ENCODE measurements around the gene DNER. TPM values are rescaled to one million over a fixed set of nuclear protein-coding genes. Genes with fewer than 3 reads are reported as not detected.

The DNER gene
- total and polyA plus RNA-seq, 10 of the 15 experiments (the other 5 are each of a cell fraction or from before 2014, with no cell fraction given): 0.04 to 0.08 (median 0.07) TPM; not detected in 7

- RAD21 ChIA-PET (ENCODE audit: unreplicated experiment): no interaction called here
- ATAC-seq (peak; percentile 82), FAIRE-seq (no peak), DNase-seq (ENCODE audit: low read depth, low spot score) (no peak)
- H4K20me1 ChIP-seq (ENCODE audit: control insufficient read depth, insufficient read depth): no peaks in the 10 kb centered on the region
- H3K4me2 ChIP-seq (ENCODE audit: control insufficient read depth, insufficient read depth): peak overlapping the region; percentile 90
- no peaks in the 10 kb centered on the region for H3K36me3 ChIP-seq (ENCODE audit: control insufficient read depth in 2 of 2, insufficient read depth in 2 of 2, low read length in 1 of 2)
- SMC1A ChIA-PET (ENCODE audit: uncharacterized antibody, unreplicated experiment): no interaction called here
- CTCF ChIA-PET: interaction anchor here (0.9 kb wide), 1 partner anchor 281 kb away, joined by 3 read pairs; no protein-coding TSS in a partner anchor
- TF ChIP-seq CBX5 (IDR thresholded peaks at IDR 0.05; ENCODE audit: low read depth) (no peak), JUND (IDR thresholded peaks at IDR 0.05; ENCODE audit: low read depth, low read length) (no peak)
- TF ChIP-seq, protein P1, sequence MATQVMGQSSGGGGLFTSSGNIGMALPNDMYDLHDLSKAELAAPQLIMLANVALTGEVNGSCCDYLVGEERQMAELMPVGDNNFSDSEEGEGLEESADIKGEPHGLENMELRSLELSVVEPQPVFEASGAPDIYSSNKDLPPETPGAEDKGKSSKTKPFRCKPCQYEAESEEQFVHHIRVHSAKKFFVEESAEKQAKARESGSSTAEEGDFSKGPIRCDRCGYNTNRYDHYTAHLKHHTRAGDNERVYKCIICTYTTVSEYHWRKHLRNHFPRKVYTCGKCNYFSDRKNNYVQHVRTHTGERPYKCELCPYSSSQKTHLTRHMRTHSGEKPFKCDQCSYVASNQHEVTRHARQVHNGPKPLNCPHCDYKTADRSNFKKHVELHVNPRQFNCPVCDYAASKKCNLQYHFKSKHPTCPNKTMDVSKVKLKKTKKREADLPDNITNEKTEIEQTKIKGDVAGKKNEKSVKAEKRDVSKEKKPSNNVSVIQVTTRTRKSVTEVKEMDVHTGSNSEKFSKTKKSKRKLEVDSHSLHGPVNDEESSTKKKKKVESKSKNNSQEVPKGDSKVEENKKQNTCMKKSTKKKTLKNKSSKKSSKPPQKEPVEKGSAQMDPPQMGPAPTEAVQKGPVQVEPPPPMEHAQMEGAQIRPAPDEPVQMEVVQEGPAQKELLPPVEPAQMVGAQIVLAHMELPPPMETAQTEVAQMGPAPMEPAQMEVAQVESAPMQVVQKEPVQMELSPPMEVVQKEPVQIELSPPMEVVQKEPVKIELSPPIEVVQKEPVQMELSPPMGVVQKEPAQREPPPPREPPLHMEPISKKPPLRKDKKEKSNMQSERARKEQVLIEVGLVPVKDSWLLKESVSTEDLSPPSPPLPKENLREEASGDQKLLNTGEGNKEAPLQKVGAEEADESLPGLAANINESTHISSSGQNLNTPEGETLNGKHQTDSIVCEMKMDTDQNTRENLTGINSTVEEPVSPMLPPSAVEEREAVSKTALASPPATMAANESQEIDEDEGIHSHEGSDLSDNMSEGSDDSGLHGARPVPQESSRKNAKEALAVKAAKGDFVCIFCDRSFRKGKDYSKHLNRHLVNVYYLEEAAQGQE (IDR thresholded peaks at IDR 0.05; ENCODE audit: low read depth, low read length): peak; percentile 91
- intact Hi-C loops (cut with micrococcal nuclease; ENCODE audit: unreplicated experiment): no loop called here
- H3K9ac ChIP-seq (ENCODE audit: control insufficient read depth, insufficient read depth, low read length): no peak overlapping the region
- H3K27ac ChIP-seq (ENCODE audit: control insufficient read depth, insufficient read depth): no peak overlapping the region
- no peaks in the 10 kb centered on the region for H3K79me2 ChIP-seq (ENCODE audit: control insufficient read depth, insufficient read depth, low read length)
- in situ Hi-C loops (cut with MboI): no loop called here
- no TSS peak for BruUV-seq (replicated peaks)
- WGBS (ENCODE audit: insufficient coverage, insufficient replicate concordance, low lambda C conversion rate, missing lambda C conversion rate): 6% methylated on average over 49 of the region's 60 CpGs
- no peaks in the 10 kb centered on the region for H3K9me3 ChIP-seq (replicated peaks; ENCODE audit: control insufficient read depth, insufficient read depth, low read length)
- no peak overlapping the region for H3K4me3 ChIP-seq
- H3K27me3 ChIP-seq (replicated peaks in 1 of 2; ENCODE audit: control insufficient read depth in 2 of 2, insufficient read depth in 2 of 2, low read length in 1 of 2): peaks cover 8 to 39% of the 10 kb centered on the region in 2 experiments
- H2AFZ ChIP-seq (ENCODE audit: control insufficient read depth, low read depth, low read length): no peak overlapping the region
- POLR2A ChIA-PET: no interaction called here
- H3K4me1 ChIP-seq (ENCODE audit: control insufficient read depth, insufficient read depth, low read length): no peaks in the 10 kb centered on the region
Observed at GRCh38 chr2:229714736-229715541, 584 bp upstream of the DNER start.
